ENCODE results near the gene ZBTB8B.
A peak's percentile ranks its signal among the peaks of the same experiment; 100 is the strongest.
"Not testable (repeated sequence)": the region's sequence is repeated elsewhere in the genome, so short reads cannot be mapped to it uniquely, and the experiment has no call there.

Gene ZBTB8B

GRCh38 chr1:32464716-32465577 is at the start of gene ZBTB8B:
Gene ZBTB8B, plus strand, starts transcription at chr1:32465072. Its CDS starts 5,553 bp downstream, at chr1:32470625.
- DNase-seq (ENCODE audit: low read depth) = peak; percentile 20
- H3K4me3 ChIP-seq (ENCODE audit: control insufficient read depth, low read depth, low read length) = peak within 1 kb of the TSS; percentile 31
- no peak for TF ChIP-seq CTCF (conservative IDR thresholded peaks at IDR 0.05; ENCODE audit: control insufficient read depth, insufficient read depth, low read depth, low read length)

- DNase-seq (ENCODE audit: low read depth) = no peak
- H3K4me3 ChIP-seq (ENCODE audit: control insufficient read depth, low read depth, low read length) = no peak overlapping the region
- no peak for TF ChIP-seq CTCF (conservative IDR thresholded peaks at IDR 0.05; ENCODE audit: control insufficient read depth, insufficient read depth, low read depth, low read length)
Observed at GRCh38 chr1:32421775-32422174, 43.1 kb upstream of the ZBTB8B start.

GRCh38 chr1:32426489-32427255 is 38.2 kb upstream of the ZBTB8B start:
- no peak for TF ChIP-seq CTCF (conservative IDR thresholded peaks at IDR 0.05; ENCODE audit: control insufficient read depth, insufficient read depth, low read depth, low read length)
- no peak overlapping the region for H3K4me3 ChIP-seq (ENCODE audit: control insufficient read depth, low read depth, low read length)
- peak; percentile 7 for DNase-seq (ENCODE audit: low read depth)

- no peak for TF ChIP-seq CTCF (conservative IDR thresholded peaks at IDR 0.05; ENCODE audit: control insufficient read depth, insufficient read depth, low read depth, low read length)
- no peak overlapping the region for H3K4me3 ChIP-seq (ENCODE audit: control insufficient read depth, low read depth, low read length)
- DNase-seq (ENCODE audit: low read depth) = no peak
Observed at GRCh38 chr1:32427264-32427963, 37.5 kb upstream of the ZBTB8B start.

GRCh38 chr1:32431736-32432400 is 33.0 kb upstream of the ZBTB8B start:
- TF ChIP-seq CTCF (conservative IDR thresholded peaks at IDR 0.05; ENCODE audit: control insufficient read depth, insufficient read depth, low read depth, low read length) = no peak
- DNase-seq (ENCODE audit: low read depth) = no peak
- no peak overlapping the region for H3K4me3 ChIP-seq (ENCODE audit: control insufficient read depth, low read depth, low read length)

- no peak for DNase-seq (ENCODE audit: low read depth)
- TF ChIP-seq CTCF (conservative IDR thresholded peaks at IDR 0.05; ENCODE audit: control insufficient read depth, insufficient read depth, low read depth, low read length) = no peak
- H3K4me3 ChIP-seq (ENCODE audit: control insufficient read depth, low read depth, low read length) = no peak overlapping the region
Observed at GRCh38 chr1:32438136-32438535, 26.7 kb upstream of the ZBTB8B start.

- DNase-seq (ENCODE audit: low read depth); H3K4me3 ChIP-seq (ENCODE audit: control insufficient read depth, low read depth, low read length): not testable (repeated sequence)
Observed at GRCh38 chr1:32438777-32439176, 26.1 kb upstream of the ZBTB8B start.

GRCh38 chr1:32441467-32441866 is 23.4 kb upstream of the ZBTB8B start:
- not testable (repeated sequence) for DNase-seq (ENCODE audit: low read depth); H3K4me3 ChIP-seq (ENCODE audit: control insufficient read depth, low read depth, low read length)

Data from fibroblast of mammary gland (primary cell).